ENCODE measurements around the gene CD8A. TPM values are rescaled to one million over a fixed set of nuclear protein-coding genes. Genes with fewer than 3 reads are reported as not detected.

Gene CD8A
- total RNA-seq, 1 experiment from 2014 or later = 0.28 TPM

DNA sequence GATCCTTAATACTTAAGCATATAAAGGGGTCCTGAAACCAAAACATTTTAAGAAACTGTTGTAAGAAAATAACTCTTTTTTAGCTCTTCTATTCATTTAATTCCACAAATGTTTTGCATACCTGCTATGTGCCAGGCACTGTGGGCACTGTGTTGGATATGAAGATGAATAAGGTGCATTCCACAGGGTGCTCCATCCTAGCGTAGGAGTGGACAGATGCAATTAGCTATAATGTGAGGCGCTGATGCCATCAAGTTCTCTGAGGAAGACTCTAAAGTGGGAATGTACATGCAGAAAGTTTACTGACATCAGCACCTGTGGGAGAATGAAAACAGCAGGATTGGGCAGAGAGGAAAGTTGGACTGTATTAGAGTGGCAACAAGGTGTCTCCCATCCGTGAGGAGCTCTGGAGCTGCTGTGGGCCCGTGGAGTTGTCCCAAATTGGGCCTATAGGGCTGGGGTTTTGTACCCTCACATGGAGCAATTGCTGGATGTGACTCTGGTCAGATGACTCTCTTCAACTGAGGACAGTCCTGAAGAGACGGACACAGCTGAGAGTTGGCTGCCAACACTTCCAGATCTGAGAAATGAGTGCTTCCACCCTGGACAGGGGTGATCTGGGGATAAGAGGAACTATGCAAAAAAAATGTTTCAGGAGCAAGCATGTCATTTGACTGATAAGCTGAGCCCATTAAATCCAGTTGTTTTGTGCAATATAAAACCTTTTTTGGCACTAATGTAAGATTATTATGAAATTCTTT is 22.3 kb downstream of the CD8A start:
- ChIA-PET POLR2A (ENCODE audit: unreplicated experiment) (no interaction called here), CTCF (no interaction called here)
- TF ChIP-seq EZH2 (IDR thresholded peaks at IDR 0.05; ENCODE audit: low read depth) = no peak
- TF ChIP-seq, protein P1, sequence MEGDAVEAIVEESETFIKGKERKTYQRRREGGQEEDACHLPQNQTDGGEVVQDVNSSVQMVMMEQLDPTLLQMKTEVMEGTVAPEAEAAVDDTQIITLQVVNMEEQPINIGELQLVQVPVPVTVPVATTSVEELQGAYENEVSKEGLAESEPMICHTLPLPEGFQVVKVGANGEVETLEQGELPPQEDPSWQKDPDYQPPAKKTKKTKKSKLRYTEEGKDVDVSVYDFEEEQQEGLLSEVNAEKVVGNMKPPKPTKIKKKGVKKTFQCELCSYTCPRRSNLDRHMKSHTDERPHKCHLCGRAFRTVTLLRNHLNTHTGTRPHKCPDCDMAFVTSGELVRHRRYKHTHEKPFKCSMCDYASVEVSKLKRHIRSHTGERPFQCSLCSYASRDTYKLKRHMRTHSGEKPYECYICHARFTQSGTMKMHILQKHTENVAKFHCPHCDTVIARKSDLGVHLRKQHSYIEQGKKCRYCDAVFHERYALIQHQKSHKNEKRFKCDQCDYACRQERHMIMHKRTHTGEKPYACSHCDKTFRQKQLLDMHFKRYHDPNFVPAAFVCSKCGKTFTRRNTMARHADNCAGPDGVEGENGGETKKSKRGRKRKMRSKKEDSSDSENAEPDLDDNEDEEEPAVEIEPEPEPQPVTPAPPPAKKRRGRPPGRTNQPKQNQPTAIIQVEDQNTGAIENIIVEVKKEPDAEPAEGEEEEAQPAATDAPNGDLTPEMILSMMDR (conservative IDR thresholded peaks at IDR 0.05) = no peak
- H3K4me1 ChIP-seq (replicated peaks; ENCODE audit: insufficient read depth) = no peaks in the 10 kb centered on the region
- no peak overlapping the region for H2AFZ ChIP-seq
- peaks cover 15% of the 10 kb centered on the region for H4K20me1 ChIP-seq (ENCODE audit: insufficient read depth)
- H3K36me3 ChIP-seq (ENCODE audit: low read depth) = peaks cover 24% of the 10 kb centered on the region; the same call in 1 of the 2 replicates
- no peaks in the 10 kb centered on the region for H3K27me3 ChIP-seq (ENCODE audit: insufficient read depth, low read depth)
- H3K9me3 ChIP-seq (ENCODE audit: insufficient read depth, low read depth) = no peaks in the 10 kb centered on the region
- H3K79me2 ChIP-seq (ENCODE audit: low read depth) = peaks cover 5% of the 10 kb centered on the region; the same call in 1 of the 2 replicates
- H3K4me2 ChIP-seq = no peak overlapping the region
- H3K9me2 ChIP-seq (ENCODE audit: insufficient read depth) = no peaks in the 10 kb centered on the region
- intact Hi-C loops (cut with micrococcal nuclease; ENCODE audit: unreplicated experiment) = no loop called here
- BruUV-seq (replicated peaks) = no TSS peak
- H3F3A ChIP-seq (ENCODE audit: insufficient read depth, low read depth) = peaks cover 9% of the 10 kb centered on the region; the same call in 1 of the 2 replicates
- H3K4me3 ChIP-seq = no peak overlapping the region
- no peak for DNase-seq
- H3K27ac ChIP-seq = no peak overlapping the region

DNA sequence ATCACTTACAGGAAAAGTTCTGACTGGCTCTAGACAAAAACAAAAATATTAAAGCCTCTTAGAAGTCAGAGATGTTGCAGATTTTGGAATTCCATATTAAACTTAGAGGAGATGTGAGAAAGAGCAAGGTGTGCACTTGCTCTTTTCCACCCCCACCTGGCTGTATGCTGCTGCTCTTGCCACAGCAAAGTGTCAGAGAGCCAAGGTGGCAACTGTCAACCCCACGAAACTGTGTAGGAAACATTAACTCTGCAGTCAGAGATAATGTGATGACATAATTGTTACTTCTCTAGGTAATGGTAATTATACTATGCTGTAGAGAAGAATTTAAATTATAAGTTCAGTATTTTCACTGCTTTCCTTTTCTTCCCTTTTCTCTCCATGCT is 25.4 kb downstream of the CD8A start:
- Histone ChIP-seq H3K4me1 (replicated peaks; ENCODE audit: insufficient read depth) (no peaks in the 10 kb centered on the region), H3K79me2 (ENCODE audit: low read depth) (peaks cover 5% of the 10 kb centered on the region; the same call in 1 of the 2 replicates), H2AFZ (no peak overlapping the region), H3K9me3 (ENCODE audit: insufficient read depth, low read depth) (no peaks in the 10 kb centered on the region), H3K9me2 (ENCODE audit: insufficient read depth) (no peaks in the 10 kb centered on the region), H3K4me2 (no peak overlapping the region), H4K20me1 (ENCODE audit: insufficient read depth) (peaks cover 15% of the 10 kb centered on the region), H3K36me3 (ENCODE audit: low read depth) (peaks cover 15% of the 10 kb centered on the region; the same call in 1 of the 2 replicates), H3K4me3 (no peak overlapping the region), H3K27ac (no peak overlapping the region), H3K27me3 (ENCODE audit: insufficient read depth, low read depth) (no peaks in the 10 kb centered on the region), H3F3A (ENCODE audit: insufficient read depth, low read depth) (peaks cover 11% of the 10 kb centered on the region; the same call in 1 of the 2 replicates)
- ChIA-PET CTCF (interaction anchor here (0.6 kb wide), 1 partner anchor 166 kb away, joined by 3 read pairs; no protein-coding TSS in a partner anchor), POLR2A (ENCODE audit: unreplicated experiment) (no interaction called here)
- intact Hi-C loops (cut with micrococcal nuclease; ENCODE audit: unreplicated experiment) = no loop called here
- no peak for TF ChIP-seq EZH2 (IDR thresholded peaks at IDR 0.05; ENCODE audit: low read depth)
- TF ChIP-seq, protein P1 (conservative IDR thresholded peaks at IDR 0.05) = no peak
- no TSS peak for BruUV-seq (replicated peaks)
- no peak for DNase-seq

DNA sequence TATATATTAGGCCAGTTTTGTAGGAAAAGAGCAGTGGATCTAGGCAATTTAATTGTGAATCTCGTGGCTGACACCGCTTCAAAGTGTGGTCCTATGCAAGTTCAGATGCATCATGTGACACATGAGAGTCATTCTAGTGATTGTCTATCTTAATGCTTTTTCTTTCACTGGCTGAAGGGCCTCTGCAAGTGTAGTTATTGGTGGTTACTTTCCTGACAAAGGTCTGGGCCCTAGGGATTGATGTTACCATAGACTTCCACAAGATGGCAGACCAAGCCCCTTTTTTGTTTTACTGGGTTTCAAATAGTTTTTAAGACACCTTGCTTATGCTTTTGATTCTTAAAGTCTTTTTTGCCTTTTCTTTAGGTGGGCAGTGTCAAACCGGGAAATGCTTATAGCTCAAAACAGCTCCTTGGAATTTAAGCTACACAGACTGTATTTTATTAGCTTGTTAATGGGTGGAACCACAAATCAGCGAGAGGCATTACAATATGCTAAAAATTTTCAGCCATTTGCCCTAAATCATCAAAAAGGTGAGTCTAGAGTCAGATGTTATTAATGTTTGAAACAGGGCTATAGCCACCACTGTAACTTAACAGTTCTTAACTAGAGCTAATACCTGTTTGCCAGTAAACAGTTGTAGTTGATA is 25.9 kb downstream of the CD8A start:
- H3K4me3 ChIP-seq = no peak overlapping the region
- DNase-seq = peak in 1 of 2 experiments; percentile 24
- CTCF ChIA-PET = interaction anchor here (0.6 kb wide), 1 partner anchor 166 kb away, joined by 3 read pairs; no protein-coding TSS in a partner anchor
- no TSS peak for BruUV-seq (replicated peaks)
- H4K20me1 ChIP-seq (ENCODE audit: insufficient read depth) = peaks cover 15% of the 10 kb centered on the region
- no peak overlapping the region for H3K27ac ChIP-seq
- H3K36me3 ChIP-seq (ENCODE audit: low read depth) = peaks cover 11% of the 10 kb centered on the region; the same call in 1 of the 2 replicates
- POLR2A ChIA-PET (ENCODE audit: unreplicated experiment) = no interaction called here
- H3K4me1 ChIP-seq (replicated peaks; ENCODE audit: insufficient read depth) = no peaks in the 10 kb centered on the region
- intact Hi-C loops (cut with micrococcal nuclease; ENCODE audit: unreplicated experiment) = no loop called here
- H3K9me3 ChIP-seq (ENCODE audit: insufficient read depth, low read depth) = no peaks in the 10 kb centered on the region
- H3K4me2 ChIP-seq = no peak overlapping the region
- TF ChIP-seq EZH2 (IDR thresholded peaks at IDR 0.05; ENCODE audit: low read depth) = no peak
- TF ChIP-seq, protein P1 (conservative IDR thresholded peaks at IDR 0.05) = peak; percentile 78
- peaks cover 5% of the 10 kb centered on the region; the same call in 1 of the 2 replicates for H3K79me2 ChIP-seq (ENCODE audit: low read depth)
- no peaks in the 10 kb centered on the region for H3K9me2 ChIP-seq (ENCODE audit: insufficient read depth)
- peaks cover 11% of the 10 kb centered on the region; the same call in 1 of the 2 replicates for H3F3A ChIP-seq (ENCODE audit: insufficient read depth, low read depth)
- H2AFZ ChIP-seq = no peak overlapping the region
- no peaks in the 10 kb centered on the region for H3K27me3 ChIP-seq (ENCODE audit: insufficient read depth, low read depth)

All from PC-9 (cell line).